ENCODE data around the gene FAM228B. TPM values are rescaled to one million over a fixed set of nuclear protein-coding genes. Genes with fewer than 3 reads are reported as not detected.

Gene FAM228B
- total and polyA plus RNA-seq, 9 of the 15 experiments (the other 6 are each of a cell fraction or from before 2014, with no cell fraction given), result 1.1 to 3.7 (median 2.6) TPM

DNA sequence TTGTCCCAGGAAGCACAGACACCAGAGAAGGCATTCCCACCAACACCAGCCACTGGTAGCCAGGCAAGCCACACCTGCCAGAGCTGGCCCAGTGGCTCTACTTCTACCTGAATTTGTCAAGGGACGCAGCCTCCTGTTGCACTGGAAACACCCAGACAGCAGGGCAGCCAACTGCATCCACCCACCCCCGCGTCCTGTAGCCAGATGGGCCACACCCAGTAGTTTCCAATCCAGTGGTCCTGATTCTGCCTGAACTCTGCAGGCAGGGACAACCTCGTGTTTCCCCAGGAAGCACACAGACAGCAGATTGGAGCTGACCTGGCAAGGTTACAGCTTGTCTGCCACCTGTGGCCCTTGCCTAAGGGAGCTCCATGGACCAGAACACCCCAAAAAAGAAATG lies 18.4 kb upstream of the FAM228B start (continued):
- TF ChIP-seq, protein P1, sequence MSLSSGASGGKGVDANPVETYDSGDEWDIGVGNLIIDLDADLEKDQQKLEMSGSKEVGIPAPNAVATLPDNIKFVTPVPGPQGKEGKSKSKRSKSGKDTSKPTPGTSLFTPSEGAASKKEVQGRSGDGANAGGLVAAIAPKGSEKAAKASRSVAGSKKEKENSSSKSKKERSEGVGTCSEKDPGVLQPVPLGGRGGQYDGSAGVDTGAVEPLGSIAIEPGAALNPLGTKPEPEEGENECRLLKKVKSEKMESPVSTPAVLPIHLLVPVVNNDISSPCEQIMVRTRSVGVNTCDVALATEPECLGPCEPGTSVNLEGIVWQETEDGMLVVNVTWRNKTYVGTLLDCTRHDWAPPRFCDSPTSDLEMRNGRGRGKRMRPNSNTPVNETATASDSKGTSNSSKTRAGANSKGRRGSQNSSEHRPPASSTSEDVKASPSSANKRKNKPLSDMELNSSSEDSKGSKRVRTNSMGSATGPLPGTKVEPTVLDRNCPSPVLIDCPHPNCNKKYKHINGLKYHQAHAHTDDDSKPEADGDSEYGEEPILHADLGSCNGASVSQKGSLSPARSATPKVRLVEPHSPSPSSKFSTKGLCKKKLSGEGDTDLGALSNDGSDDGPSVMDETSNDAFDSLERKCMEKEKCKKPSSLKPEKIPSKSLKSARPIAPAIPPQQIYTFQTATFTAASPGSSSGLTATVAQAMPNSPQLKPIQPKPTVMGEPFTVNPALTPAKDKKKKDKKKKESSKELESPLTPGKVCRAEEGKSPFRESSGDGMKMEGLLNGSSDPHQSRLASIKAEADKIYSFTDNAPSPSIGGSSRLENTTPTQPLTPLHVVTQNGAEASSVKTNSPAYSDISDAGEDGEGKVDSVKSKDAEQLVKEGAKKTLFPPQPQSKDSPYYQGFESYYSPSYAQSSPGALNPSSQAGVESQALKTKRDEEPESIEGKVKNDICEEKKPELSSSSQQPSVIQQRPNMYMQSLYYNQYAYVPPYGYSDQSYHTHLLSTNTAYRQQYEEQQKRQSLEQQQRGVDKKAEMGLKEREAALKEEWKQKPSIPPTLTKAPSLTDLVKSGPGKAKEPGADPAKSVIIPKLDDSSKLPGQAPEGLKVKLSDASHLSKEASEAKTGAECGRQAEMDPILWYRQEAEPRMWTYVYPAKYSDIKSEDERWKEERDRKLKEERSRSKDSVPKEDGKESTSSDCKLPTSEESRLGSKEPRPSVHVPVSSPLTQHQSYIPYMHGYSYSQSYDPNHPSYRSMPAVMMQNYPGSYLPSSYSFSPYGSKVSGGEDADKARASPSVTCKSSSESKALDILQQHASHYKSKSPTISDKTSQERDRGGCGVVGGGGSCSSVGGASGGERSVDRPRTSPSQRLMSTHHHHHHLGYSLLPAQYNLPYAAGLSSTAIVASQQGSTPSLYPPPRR (CRISPR knock-in tag; IDR thresholded peaks at IDR 0.05; ENCODE audit: borderline replicate concordance), result no peak
- TF ChIP-seq, protein P2, sequence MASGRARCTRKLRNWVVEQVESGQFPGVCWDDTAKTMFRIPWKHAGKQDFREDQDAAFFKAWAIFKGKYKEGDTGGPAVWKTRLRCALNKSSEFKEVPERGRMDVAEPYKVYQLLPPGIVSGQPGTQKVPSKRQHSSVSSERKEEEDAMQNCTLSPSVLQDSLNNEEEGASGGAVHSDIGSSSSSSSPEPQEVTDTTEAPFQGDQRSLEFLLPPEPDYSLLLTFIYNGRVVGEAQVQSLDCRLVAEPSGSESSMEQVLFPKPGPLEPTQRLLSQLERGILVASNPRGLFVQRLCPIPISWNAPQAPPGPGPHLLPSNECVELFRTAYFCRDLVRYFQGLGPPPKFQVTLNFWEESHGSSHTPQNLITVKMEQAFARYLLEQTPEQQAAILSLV (tag; IDR thresholded peaks at IDR 0.05), result no peak
- TF ChIP-seq POLR2AphosphoS2 (IDR thresholded peaks at IDR 0.05; ENCODE audit: low read length), result no peak
- no peak for TF ChIP-seq RNF2 (IDR thresholded peaks at IDR 0.05)
- TF ChIP-seq DMBX1 (CRISPR knock-in tag; IDR thresholded peaks at IDR 0.05; ENCODE audit: borderline replicate concordance), result no peak
- TF ChIP-seq, protein P3, sequence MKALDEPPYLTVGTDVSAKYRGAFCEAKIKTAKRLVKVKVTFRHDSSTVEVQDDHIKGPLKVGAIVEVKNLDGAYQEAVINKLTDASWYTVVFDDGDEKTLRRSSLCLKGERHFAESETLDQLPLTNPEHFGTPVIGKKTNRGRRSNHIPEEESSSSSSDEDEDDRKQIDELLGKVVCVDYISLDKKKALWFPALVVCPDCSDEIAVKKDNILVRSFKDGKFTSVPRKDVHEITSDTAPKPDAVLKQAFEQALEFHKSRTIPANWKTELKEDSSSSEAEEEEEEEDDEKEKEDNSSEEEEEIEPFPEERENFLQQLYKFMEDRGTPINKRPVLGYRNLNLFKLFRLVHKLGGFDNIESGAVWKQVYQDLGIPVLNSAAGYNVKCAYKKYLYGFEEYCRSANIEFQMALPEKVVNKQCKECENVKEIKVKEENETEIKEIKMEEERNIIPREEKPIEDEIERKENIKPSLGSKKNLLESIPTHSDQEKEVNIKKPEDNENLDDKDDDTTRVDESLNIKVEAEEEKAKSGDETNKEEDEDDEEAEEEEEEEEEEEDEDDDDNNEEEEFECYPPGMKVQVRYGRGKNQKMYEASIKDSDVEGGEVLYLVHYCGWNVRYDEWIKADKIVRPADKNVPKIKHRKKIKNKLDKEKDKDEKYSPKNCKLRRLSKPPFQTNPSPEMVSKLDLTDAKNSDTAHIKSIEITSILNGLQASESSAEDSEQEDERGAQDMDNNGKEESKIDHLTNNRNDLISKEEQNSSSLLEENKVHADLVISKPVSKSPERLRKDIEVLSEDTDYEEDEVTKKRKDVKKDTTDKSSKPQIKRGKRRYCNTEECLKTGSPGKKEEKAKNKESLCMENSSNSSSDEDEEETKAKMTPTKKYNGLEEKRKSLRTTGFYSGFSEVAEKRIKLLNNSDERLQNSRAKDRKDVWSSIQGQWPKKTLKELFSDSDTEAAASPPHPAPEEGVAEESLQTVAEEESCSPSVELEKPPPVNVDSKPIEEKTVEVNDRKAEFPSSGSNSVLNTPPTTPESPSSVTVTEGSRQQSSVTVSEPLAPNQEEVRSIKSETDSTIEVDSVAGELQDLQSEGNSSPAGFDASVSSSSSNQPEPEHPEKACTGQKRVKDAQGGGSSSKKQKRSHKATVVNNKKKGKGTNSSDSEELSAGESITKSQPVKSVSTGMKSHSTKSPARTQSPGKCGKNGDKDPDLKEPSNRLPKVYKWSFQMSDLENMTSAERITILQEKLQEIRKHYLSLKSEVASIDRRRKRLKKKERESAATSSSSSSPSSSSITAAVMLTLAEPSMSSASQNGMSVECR (CRISPR knock-in tag; IDR thresholded peaks at IDR 0.05), result no peak
- no peak for TF ChIP-seq ELF1 (tag; IDR thresholded peaks at IDR 0.05)
